HepG2 (cell line): Measurements from ENCODE around the gene BTBD1. TPM values are rescaled to one million over a fixed set of nuclear protein-coding genes. Genes with fewer than 3 reads are reported as not detected.

Source experiments
- ATAC-seq: fragments of 200-7000 bp; cut with Tn5 transposase; 3 replicates; pipeline ENCODE4 v1.9.1; 2020; ENCODE audit warnings: mild to moderate bottlenecking, moderate library complexity
- BruUV-seq: library from RNA; stranded (reverse); fragments of 400-500 nt; replicated peaks from 2 replicates; lab custom pipeline; 2021; lab: Mats Ljungman, UMichigan
- CTCF ChIA-PET: fragments of 300-600 bp; formaldehyde crosslinking; extraction: SDS; loops from one replicate; lab custom pipeline; 2021; ENCODE audit warnings: low total read pairs, inconsistent platforms, low intra/inter-chr PET ratio; lab: Yijun Ruan, JAX
- POLR2A ChIA-PET: fragments of 350-600 bp; sonication (Branson Sonifier 250); formaldehyde crosslinking; loops from one replicate; lab custom pipeline; 2020; ENCODE audit warnings: antibody characterized with exemption, inconsistent platforms; lab: Yijun Ruan, JAX
- DNase-seq: peaks from one replicate; pipeline ENCODE4 v3.0.0-alpha.2; 2015; ENCODE audit warnings: low spot score
- FAIRE-seq: peaks from 3 replicates; lab custom pipeline; 2011; peaks lifted over from hg19 to GRCh38; lab: Jason Lieb, UNC
- H2AFZ ChIP-seq: one replicate; pipeline ENCODE4 v1.6.1; 2011; ENCODE audit warnings: low read length, inconsistent platforms
- H3K27ac ChIP-seq: fragments of 300-600 bp; 3 replicates; pipeline ENCODE4 v1.8.0; 2011; ENCODE audit warnings: mixed run types, mild to moderate bottlenecking, mixed read lengths, low read length, inconsistent platforms; ENCODE audit not compliant: insufficient read depth; ENCODE audit errors: extremely low read length
- H3K27me3 ChIP-seq, 2 experiments: fragments of 200-600 bp in 1 of 2; 2 replicates in 1 of 2; 3 replicates in 1 of 2; pipeline versions ENCODE4 v1.6.0 to v1.8.0; 2011; ENCODE audit warnings: low read length in 2 of 2, mild to moderate bottlenecking in 2 of 2, moderate library complexity in 2 of 2, inconsistent platforms in 1 of 2; ENCODE audit not compliant: insufficient read depth in 2 of 2, control insufficient read depth in 1 of 2
- H3K36me3 ChIP-seq, 2 experiments: fragments of 200-600 bp in 1 of 2; replicated peaks in 1 of 2; 2 replicates in 1 of 2; 3 replicates in 1 of 2; pipeline versions ENCODE4 v1.5.1 to v1.8.0; 2011; ENCODE audit warnings: low read length in 2 of 2, inconsistent platforms in 1 of 2; ENCODE audit not compliant: insufficient read depth in 2 of 2, control insufficient read depth in 1 of 2
- H3K4me1 ChIP-seq: 2 replicates; pipeline ENCODE4 v1.5.1; 2012; ENCODE audit warnings: low read length, inconsistent platforms; ENCODE audit not compliant: insufficient read depth
- H3K4me2 ChIP-seq: 2 replicates; pipeline ENCODE4 v1.6.0; 2011; ENCODE audit warnings: low read depth, low read length, inconsistent platforms
- H3K4me3 ChIP-seq, 3 experiments: fragments of 200-600 bp in 1 of 3; sonication (generic), shearing (Covaris generic) in 1 of 3; replicated peaks in 1 of 3; 2 replicates each; pipeline ENCODE4 v1.5.1; 2011 to 2016; ENCODE audit warnings: low read length in 3 of 3, inconsistent platforms in 2 of 3, low read depth in 2 of 3, mild to moderate bottlenecking in 2 of 3, control low read depth in 1 of 3, mixed read lengths in 1 of 3; ENCODE audit not compliant: insufficient read depth in 1 of 3
- H3K79me2 ChIP-seq: one replicate; pipeline ENCODE4 v1.6.1; 2011; ENCODE audit warnings: low read length, inconsistent platforms; ENCODE audit not compliant: insufficient read depth
- H3K9ac ChIP-seq: 2 replicates; pipeline ENCODE4 v1.6.0; 2011; ENCODE audit warnings: mild to moderate bottlenecking, low read depth, low read length, inconsistent platforms; ENCODE audit not compliant: insufficient read depth
- H3K9me3 ChIP-seq: 2 replicates; pipeline ENCODE4 v1.5.1; 2012; ENCODE audit warnings: mild to moderate bottlenecking, low read length
- H4K20me1 ChIP-seq: 2 replicates; pipeline ENCODE4 v1.6.0; 2011; ENCODE audit warnings: inconsistent platforms, mild to moderate bottlenecking, low read length, moderate library complexity; ENCODE audit not compliant: insufficient read depth
- ATM ChIP-seq: fragments of 450-650 bp; IDR thresholded peaks from 2 replicates; pipeline ENCODE4 v1.7.1; 2017; ENCODE audit warnings: mild to moderate bottlenecking, borderline replicate concordance
- BCL3 ChIP-seq: sonication (generic); formaldehyde crosslinking; IDR thresholded peaks from 2 replicates; pipeline ENCODE4 v1.5.1; 2020; ENCODE audit warnings: mild to moderate bottlenecking, missing genetic modification reagents, moderate library complexity
- CEBPG ChIP-seq: IDR thresholded peaks from 2 replicates; pipeline ENCODE4 v1.6.1; 2016
- ELF1 ChIP-seq: sonication (generic); formaldehyde crosslinking; IDR thresholded peaks from 2 replicates; pipeline ENCODE4 v1.4.0; 2020; ENCODE audit warnings: missing genetic modification reagents
- GLI4 ChIP-seq: sonication (generic); formaldehyde crosslinking; IDR thresholded peaks from 2 replicates; pipeline ENCODE4 v1.5.1; 2020; ENCODE audit warnings: missing genetic modification reagents, mild to moderate bottlenecking, moderate library complexity, borderline replicate concordance
- MED1 ChIP-seq: sonication (generic); formaldehyde crosslinking; IDR thresholded peaks from 2 replicates; pipeline ENCODE4 v1.4.0; 2020; ENCODE audit warnings: missing genetic modification reagents
- SIN3B ChIP-seq: fragments of 150-350 bp; IDR thresholded peaks from 2 replicates; pipeline ENCODE4 v1.6.1; 2014; ENCODE audit warnings: low read length
- SRSF1 ChIP-seq: fragments of 200-400 bp; formaldehyde crosslinking; optimal IDR thresholded peaks from 2 replicates; pipeline ENCODE3; 2017; ENCODE audit warnings: mild to moderate bottlenecking, low read depth, low read length, moderate library complexity
- WIZ ChIP-seq: sonication (generic); formaldehyde crosslinking; IDR thresholded peaks from 2 replicates; pipeline ENCODE4 v1.5.1; 2020; ENCODE audit warnings: mild to moderate bottlenecking, missing genetic modification reagents
- ZBTB25 ChIP-seq: IDR thresholded peaks from 2 replicates; pipeline ENCODE4 v1.6.1; 2018; ENCODE audit warnings: missing genetic modification reagents
- ZNF160 ChIP-seq: sonication (generic); formaldehyde crosslinking; IDR thresholded peaks from 2 replicates; pipeline ENCODE4 v1.8.0; 2022; ENCODE audit warnings: mild to moderate bottlenecking, inconsistent platforms, missing genetic modification reagents
- ZNF24 ChIP-seq: fragments of 450-650 bp; IDR thresholded peaks from 2 replicates; pipeline ENCODE4 v1.6.1; 2017; ENCODE audit warnings: antibody characterized with exemption, mild to moderate bottlenecking
- ZNF3 ChIP-seq: IDR thresholded peaks from 2 replicates; pipeline ENCODE4 v1.7.0; 2017; ENCODE audit warnings: inconsistent platforms
- ZNF335 ChIP-seq: sonication (generic); formaldehyde crosslinking; IDR thresholded peaks from 2 replicates; pipeline ENCODE4 v1.4.0; 2020; ENCODE audit warnings: missing genetic modification reagents
- ZNF557 ChIP-seq: sonication (generic); formaldehyde crosslinking; IDR thresholded peaks from 2 replicates; pipeline ENCODE4 v1.4.0; 2020; ENCODE audit warnings: missing genetic modification reagents
- ZNF703 ChIP-seq: sonication (generic); formaldehyde crosslinking; IDR thresholded peaks from 2 replicates; pipeline ENCODE4 v1.5.1; 2020; ENCODE audit warnings: missing genetic modification reagents, mild to moderate bottlenecking, moderate library complexity, borderline replicate concordance
- ZNF780A ChIP-seq: sonication (generic); formaldehyde crosslinking; IDR thresholded peaks from 2 replicates; pipeline ENCODE4 v1.8.0; 2022; ENCODE audit warnings: mild to moderate bottlenecking, missing genetic modification reagents, moderate library complexity
- ZNF781 ChIP-seq: sonication (generic); formaldehyde crosslinking; IDR thresholded peaks from 2 replicates; pipeline ENCODE4 v1.5.1; 2020; ENCODE audit warnings: borderline replicate concordance, mild to moderate bottlenecking, missing genetic modification reagents; ENCODE audit errors: not compliant biosample characterization
- ZNF788 ChIP-seq: sonication (generic); formaldehyde crosslinking; IDR thresholded peaks from 2 replicates; pipeline ENCODE4 v1.5.0; 2020; ENCODE audit warnings: mild to moderate bottlenecking, missing genetic modification reagents, borderline replicate concordance
- ZNF839 ChIP-seq: sonication (generic); formaldehyde crosslinking; IDR thresholded peaks from 2 replicates; pipeline ENCODE4 v1.4.0; 2020; ENCODE audit warnings: missing genetic modification reagents, mild to moderate bottlenecking, borderline replicate concordance
- WGBS: methylation state at CpG from one replicate; pipeline ENCODE4 v1.1.6; 2017; ENCODE audit warnings: low lambda C conversion rate; 5-methylcytosine and 5-hydroxymethylcytosine counted together
- in situ Hi-C: cut with HindIII; loops from 2 replicates; pipeline ENCODE4 v1.10.0; 2017; ENCODE audit warnings: low pct_unique_long_range_greater_than_20kb; ENCODE audit not compliant: extremely low pct_ligation_motif_present
- intact Hi-C: fragments of 100-400 bp; cut with micrococcal nuclease; formaldehyde crosslinking; loops from one replicate; pipeline ENCODE4 v1.10.0; 2022; ENCODE audit not compliant: unreplicated experiment
- polyA plus RNA-seq, 8 experiments: library from polyadenylated mRNA; depleted of rRNA in 3 of 8; stranded (reverse) in 7 of 8; unstranded in 1 of 8; fragments of >200 nt; fragmentation: Illumina TruSeq in 4 of 8; extraction: Trizol in 4 of 8; gene quantifications; 2 replicates each; pipeline versions ENCODE4 v1.2.1 to v1.2.3, GENCODE V29; 2011 to 2016; ENCODE audit warnings: low read depth in 4 of 8, missing spikeins in 1 of 8, mixed read lengths in 1 of 8; ENCODE audit not compliant: insufficient read depth in 1 of 8
- total RNA-seq, 5 experiments: library from RNA; depleted of rRNA; stranded (reverse); fragments of >200 nt; fragmentation: Illumina TruSeq; extraction: Trizol; gene quantifications; 2 replicates each; pipeline ENCODE4 v1.2.3, GENCODE V29; 2016; ENCODE audit warnings: low read depth in 1 of 5

BTBD1 gene
- total and polyA plus RNA-seq, 2 of the 13 experiments (the other 11 are each of a cell fraction or from before 2014, with no cell fraction given), result 32.1 to 53.9 TPM

GRCh38 chr15:82995938-82996337, 71.1 kb downstream of the BTBD1 start:
- H3K9me3 ChIP-seq, result no peaks in the 10 kb centered on the region
- TF ChIP-seq ZNF780A (no peak), ZNF788 (CRISPR knock-in tag) (no peak), SRSF1 (no peak), ATM (no peak), CEBPG (CRISPR knock-in tag) (no peak), ZNF781 (CRISPR knock-in tag) (no peak), MED1 (no peak), ZNF557 (no peak), ZNF839 (no peak)
- 84% methylated on average over 3 of the region's 3 CpGs for WGBS
- H3K4me2 ChIP-seq, result no peak overlapping the region
- ATAC-seq (no peak), FAIRE-seq (no peak), DNase-seq (no peak)
- no peak overlapping the region for H3K27ac ChIP-seq
- no peaks in the 10 kb centered on the region for H3K79me2 ChIP-seq
- 0 out of 5 replicates have a peak, but pooled peaks cover 0 to 3% of the 10 kb centered on the region in 2 experiments for H3K36me3 ChIP-seq
- POLR2A ChIA-PET, result interaction anchor here (2.1 kb wide), 1 partner anchor 15 kb away, joined by 4 read pairs; no protein-coding TSS in a partner anchor
- H4K20me1 ChIP-seq, result no peaks in the 10 kb centered on the region
- in situ Hi-C loops, result no loop called here
- no peak overlapping the region for H3K4me3 ChIP-seq
- BruUV-seq, result no TSS peak
- no peak overlapping the region for H3K9ac ChIP-seq
- intact Hi-C loops, result no loop called here
- no peaks in the 10 kb centered on the region for H3K27me3 ChIP-seq
- no peak overlapping the region for H2AFZ ChIP-seq
- H3K4me1 ChIP-seq, result no peaks in the 10 kb centered on the region
- CTCF ChIA-PET, result no interaction called here

GRCh38 chr15:82995076-82995475, 72.0 kb downstream of the BTBD1 start:
- Histone ChIP-seq H3K27ac (no peak overlapping the region), H3K79me2 (no peaks in the 10 kb centered on the region), H2AFZ (no peak overlapping the region), H3K4me2 (no peak overlapping the region), H3K9ac (no peak overlapping the region), H3K4me1 (no peaks in the 10 kb centered on the region), H3K27me3 (no peaks in the 10 kb centered on the region), H4K20me1 (no peaks in the 10 kb centered on the region), H3K9me3 (no peaks in the 10 kb centered on the region), H3K4me3 (no peak overlapping the region), H3K36me3 (0 out of 5 replicates have a peak, but pooled peaks cover 0 to 3% of the 10 kb centered on the region in 2 experiments)
- POLR2A ChIA-PET, result interaction anchor here (0.8 to 2.1 kb wide), 3 partner anchors 9 to 245 kb away, joined by 3 to 4 read pairs (median 3); partner anchors contain the start of gene RAMAC
- ATAC-seq (no peak), FAIRE-seq (no peak), DNase-seq (no peak)
- WGBS, result 97% methylated on average over 2 of the region's 2 CpGs
- no TSS peak for BruUV-seq
- in situ Hi-C loops (no loop called here), intact Hi-C loops (no loop called here)
- CTCF ChIA-PET, result no interaction called here
- TF ChIP-seq ELF1 (CRISPR knock-in tag) (no peak), WIZ (CRISPR knock-in tag) (no peak), ZNF335 (CRISPR knock-in tag) (no peak), MED1 (no peak), BCL3 (CRISPR knock-in tag) (no peak), GLI4 (no peak), ZNF24 (no peak), SIN3B (no peak), ZNF160 (CRISPR knock-in tag) (no peak), ZNF3 (CRISPR knock-in tag) (no peak), ZBTB25 (CRISPR knock-in tag) (no peak), ZNF703 (CRISPR knock-in tag) (no peak)
